Osteoblast (primary cell): Measurements from ENCODE around the gene EPS8L1. TPM values are rescaled to one million over a fixed set of nuclear protein-coding genes. Genes with fewer than 3 reads are reported as not detected.

Experiments used
- DNase-seq: peaks from one replicate; pipeline ENCODE4 v3.0.0; 2011; ENCODE audit warnings: low spot score, mixed read lengths; ENCODE audit not compliant: insufficient read length; ENCODE audit errors: missing footprints
- H2AFZ ChIP-seq: 2 replicates; pipeline ENCODE4 v1.6.0; 2011; ENCODE audit warnings: mild to moderate bottlenecking, low read length
- H3K27ac ChIP-seq: 2 replicates; pipeline ENCODE4 v1.5.1; 2011; ENCODE audit warnings: mild to moderate bottlenecking, low read depth, low read length, moderate library complexity
- H3K27me3 ChIP-seq: 2 replicates; pipeline ENCODE4 v1.6.0; 2012; ENCODE audit warnings: mild to moderate bottlenecking, control low read depth, inconsistent platforms, low read length, moderate library complexity; ENCODE audit not compliant: insufficient read depth
- H3K36me3 ChIP-seq: 2 replicates; pipeline ENCODE4 v1.5.1; 2011; ENCODE audit warnings: mild to moderate bottlenecking, low read length, control low read depth, moderate library complexity; ENCODE audit not compliant: insufficient read depth
- H3K4me1 ChIP-seq: 2 replicates; pipeline ENCODE4 v1.5.1; 2011; ENCODE audit warnings: mild to moderate bottlenecking, low read length, control low read depth, moderate library complexity; ENCODE audit not compliant: insufficient read depth
- H3K4me2 ChIP-seq: 2 replicates; pipeline ENCODE4 v1.6.0; 2011; ENCODE audit warnings: mild to moderate bottlenecking, low read length; ENCODE audit not compliant: insufficient read depth
- H3K4me3 ChIP-seq: fragments of 200-600 bp; sonication (generic); 3 replicates; pipeline ENCODE4 v1.5.1; 2012; ENCODE audit warnings: mild to moderate bottlenecking, low read length, inconsistent platforms; ENCODE audit not compliant: insufficient read depth
- H3K79me2 ChIP-seq: 2 replicates; pipeline ENCODE4 v1.6.0; 2012; ENCODE audit warnings: mild to moderate bottlenecking, low read length, control low read depth, inconsistent platforms; ENCODE audit not compliant: insufficient read depth
- H3K9me3 ChIP-seq: 2 replicates; pipeline ENCODE4 v1.5.1; 2011; ENCODE audit warnings: low read depth, low read length, control low read depth
- H4K20me1 ChIP-seq: 2 replicates; pipeline ENCODE4 v1.6.0; 2012; ENCODE audit warnings: mild to moderate bottlenecking, low read length, control low read depth; ENCODE audit not compliant: insufficient read depth
- CTCF ChIP-seq: IDR thresholded peaks from 2 replicates; pipeline ENCODE4 v1.5.1; 2011; ENCODE audit warnings: mild to moderate bottlenecking, low read depth, low read length, moderate library complexity; ENCODE audit errors: extremely low read depth
- total RNA-seq: library from RNA; depleted of rRNA; stranded (reverse); fragments of >200 nt; gene quantifications from 2 replicates; pipeline ENCODE4 v1.2.3, GENCODE V29; 2012

The EPS8L1 gene
- total RNA-seq, 1 donor: 1.1 TPM

- peak; percentile 51 for TF ChIP-seq CTCF
- peaks cover 35% of the 10 kb centered on the region for H3K27me3 ChIP-seq
- no peaks in the 10 kb centered on the region for H3K79me2 ChIP-seq
- H4K20me1 ChIP-seq: peaks cover 27% of the 10 kb centered on the region
- no peaks in the 10 kb centered on the region for H3K36me3 ChIP-seq
- no peaks in the 10 kb centered on the region for H3K9me3 ChIP-seq
- H2AFZ ChIP-seq: no peak overlapping the region
- peaks cover 12% of the 10 kb centered on the region for H3K4me1 ChIP-seq
- no peak overlapping the region for H3K27ac ChIP-seq
- peak; percentile 99 for DNase-seq
- H3K4me2 ChIP-seq: no peak overlapping the region
- H3K4me3 ChIP-seq: no peak overlapping the region
Observed at GRCh38 chr19:55088543-55089341, 13.1 kb downstream of the EPS8L1 start.

GRCh38 chr19:55089342-55089944 lies 13.8 kb downstream of the EPS8L1 start:
- Histone ChIP-seq H3K27me3 (peaks cover 28% of the 10 kb centered on the region), H3K27ac (no peak overlapping the region), H3K36me3 (peaks cover 2% of the 10 kb centered on the region), H3K4me3 (no peak overlapping the region), H3K4me1 (peaks cover 12% of the 10 kb centered on the region), H3K4me2 (no peak overlapping the region), H2AFZ (no peak overlapping the region), H3K79me2 (no peaks in the 10 kb centered on the region), H3K9me3 (no peaks in the 10 kb centered on the region), H4K20me1 (peaks cover 27% of the 10 kb centered on the region)
- no peak for TF ChIP-seq CTCF
- peak; percentile 81 for DNase-seq

- DNase-seq: peak; percentile 79
- peaks cover 11% of the 10 kb centered on the region for H3K36me3 ChIP-seq
- H3K27me3 ChIP-seq: peaks cover 17% of the 10 kb centered on the region
- peaks cover 30% of the 10 kb centered on the region for H4K20me1 ChIP-seq
- no peak overlapping the region for H3K27ac ChIP-seq
- no peak overlapping the region for H3K4me2 ChIP-seq
- no peak overlapping the region for H3K4me3 ChIP-seq
- H3K79me2 ChIP-seq: no peaks in the 10 kb centered on the region
- no peaks in the 10 kb centered on the region for H3K9me3 ChIP-seq
- no peak for TF ChIP-seq CTCF
- no peak overlapping the region for H2AFZ ChIP-seq
- peaks cover 12% of the 10 kb centered on the region for H3K4me1 ChIP-seq
Observed at GRCh38 chr19:55090564-55090963, 14.9 kb downstream of the EPS8L1 start.

GRCh38 chr19:55091126-55091910 lies 15.6 kb downstream of the EPS8L1 start:
- Histone ChIP-seq H3K27me3 (peaks cover 9% of the 10 kb centered on the region), H2AFZ (no peak overlapping the region), H3K27ac (no peak overlapping the region), H3K79me2 (no peaks in the 10 kb centered on the region), H3K4me2 (no peak overlapping the region), H4K20me1 (peaks cover 26% of the 10 kb centered on the region), H3K4me3 (no peak overlapping the region), H3K36me3 (peaks cover 11% of the 10 kb centered on the region), H3K9me3 (no peaks in the 10 kb centered on the region), H3K4me1 (peaks cover 12% of the 10 kb centered on the region)
- TF ChIP-seq CTCF: no peak
- peak; percentile 73 for DNase-seq
